HG03159 (cell line): ENCODE data around the gene TRPT1.

ENCODE experiments used
- ATAC-seq: cut with Tn5 transposase; IDR thresholded peaks from one replicate; pipeline ENCODE4 v1.9.1; 2021; ENCODE audit warnings: mild to moderate bottlenecking, moderate library complexity; ENCODE audit not compliant: unreplicated experiment

Gene TRPT1

DNA sequence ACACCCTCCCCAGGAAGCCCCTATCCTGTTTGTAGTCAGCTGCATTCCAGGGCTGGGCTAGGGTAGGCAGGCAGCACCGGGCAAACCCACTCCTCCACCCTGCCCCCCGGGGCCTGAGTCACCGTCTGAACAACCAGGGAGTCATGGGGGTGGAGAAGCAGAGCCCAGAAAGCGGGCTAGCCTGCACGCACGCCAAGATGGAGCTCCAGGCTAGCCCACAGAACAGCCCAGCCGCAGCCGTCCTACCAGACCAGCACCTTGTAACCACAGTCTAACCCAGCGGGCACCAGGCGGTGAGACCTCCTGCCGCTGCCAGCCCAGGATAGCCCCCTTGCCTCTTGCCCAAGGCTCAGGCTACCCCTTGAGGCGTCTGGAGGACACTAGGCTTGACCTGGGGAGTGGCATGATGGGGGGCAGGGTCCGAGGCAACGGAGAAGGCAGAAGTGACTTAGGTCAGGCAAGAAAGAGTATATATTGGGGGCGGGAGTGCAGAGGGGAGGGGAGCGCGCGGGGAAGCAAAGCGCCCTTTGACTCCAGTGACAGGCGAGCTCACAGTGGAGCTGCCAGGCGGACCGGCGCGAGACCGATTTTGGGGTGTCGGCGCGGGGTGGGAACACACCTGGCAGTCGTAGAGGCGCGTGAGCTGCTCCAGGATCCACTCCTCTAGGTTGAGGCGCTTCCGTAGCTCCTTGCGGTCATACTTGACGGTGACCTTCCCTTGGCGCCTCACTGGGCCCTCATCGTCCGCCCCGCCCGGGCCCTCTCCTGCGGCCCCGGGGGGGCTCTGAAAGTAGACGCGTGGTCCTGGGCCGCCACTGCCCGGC, 20.0 kb upstream of the TRPT1 start:
- ATAC-seq: no peak

DNA sequence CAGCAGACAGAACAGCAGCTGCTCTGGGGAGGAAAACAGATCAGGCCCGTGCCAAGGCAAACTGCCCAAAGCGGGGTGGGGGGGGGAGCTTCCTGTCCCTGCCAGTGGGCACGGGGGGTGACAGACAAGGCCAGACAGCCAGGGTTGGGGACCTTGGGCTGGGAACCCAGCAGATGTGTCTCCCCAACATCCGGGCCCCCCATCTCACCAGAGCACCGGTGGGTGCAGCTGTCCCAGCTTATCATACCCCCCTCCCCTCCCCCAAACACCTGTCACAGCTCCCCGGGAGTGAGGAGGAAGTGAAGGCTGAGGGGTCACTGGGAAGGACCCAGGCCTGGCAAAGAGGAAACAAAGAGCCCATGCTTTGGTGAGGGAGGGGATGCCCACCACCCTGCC, 19.4 kb upstream of the TRPT1 start:
- ATAC-seq: no peak

DNA sequence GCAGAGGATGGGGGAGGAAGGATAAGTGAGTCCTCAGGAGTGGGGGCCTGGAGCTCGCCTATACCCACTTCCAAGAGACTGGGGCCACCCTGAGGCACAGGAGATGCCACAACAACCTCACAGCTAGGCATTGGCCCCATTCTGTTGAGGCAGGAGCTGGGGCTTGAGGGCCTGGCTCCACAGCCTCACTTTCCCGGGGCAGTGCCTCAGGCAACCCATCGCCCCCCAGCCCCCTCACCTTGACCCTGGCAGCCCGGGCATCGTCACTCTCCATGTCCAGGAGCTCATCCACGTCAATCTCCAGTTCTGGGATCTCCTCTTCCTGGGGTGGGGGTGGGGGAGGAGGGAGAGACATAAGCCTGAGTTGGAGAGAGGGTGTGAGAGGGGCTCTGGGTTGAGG, 19.0 kb upstream of the TRPT1 start:
- no peak for ATAC-seq

DNA sequence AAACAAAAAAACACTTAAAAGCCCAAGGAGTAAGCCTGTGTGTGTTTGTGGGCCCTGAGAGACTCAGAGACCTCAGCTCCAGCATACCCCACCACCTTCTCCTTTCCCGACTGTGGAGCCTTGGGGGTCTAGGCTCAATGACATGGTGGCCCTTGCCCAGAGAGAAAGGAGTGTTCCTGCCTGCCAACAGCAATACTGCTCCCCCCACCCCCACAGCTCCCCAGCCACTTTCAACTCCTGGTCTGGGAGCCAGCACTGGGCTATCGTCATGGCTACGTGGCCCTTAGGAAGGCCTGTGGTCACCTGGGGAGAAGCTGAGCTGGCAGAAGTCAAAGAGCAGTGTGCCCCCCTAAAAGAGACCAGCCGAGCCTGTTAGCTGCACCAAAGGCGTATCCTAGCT, 18.1 kb upstream of the TRPT1 start:
- no peak for ATAC-seq

DNA sequence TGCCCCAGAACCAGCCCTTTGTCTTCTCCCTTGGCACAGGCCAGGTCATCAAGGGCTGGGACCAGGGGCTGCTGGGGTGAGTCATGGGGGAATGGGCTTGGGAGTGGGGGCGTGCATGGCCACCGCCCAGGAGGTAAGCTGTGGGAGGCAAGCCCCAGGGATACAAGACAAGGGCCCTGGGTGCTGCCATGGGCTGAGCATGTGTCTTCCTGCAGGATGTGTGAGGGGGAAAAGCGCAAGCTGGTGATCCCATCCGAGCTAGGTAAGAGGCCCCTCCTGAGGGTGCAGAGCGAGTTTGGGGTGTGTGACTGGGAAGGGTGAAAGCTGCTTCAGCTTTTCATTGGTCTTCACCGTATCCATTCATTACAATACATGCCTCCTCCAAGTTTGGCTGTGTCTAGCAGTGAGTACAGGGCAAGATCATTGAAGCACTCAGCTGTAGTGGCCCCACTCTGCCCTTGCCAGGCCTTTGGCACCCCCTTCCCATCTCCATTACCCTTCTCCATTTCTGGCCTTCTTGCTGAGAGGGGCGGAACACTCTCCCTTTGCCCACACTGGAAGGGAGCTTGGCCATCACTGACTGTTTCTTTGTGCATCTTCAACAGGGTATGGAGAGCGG, 17.4 kb upstream of the TRPT1 start:
- ATAC-seq: no peak

DNA sequence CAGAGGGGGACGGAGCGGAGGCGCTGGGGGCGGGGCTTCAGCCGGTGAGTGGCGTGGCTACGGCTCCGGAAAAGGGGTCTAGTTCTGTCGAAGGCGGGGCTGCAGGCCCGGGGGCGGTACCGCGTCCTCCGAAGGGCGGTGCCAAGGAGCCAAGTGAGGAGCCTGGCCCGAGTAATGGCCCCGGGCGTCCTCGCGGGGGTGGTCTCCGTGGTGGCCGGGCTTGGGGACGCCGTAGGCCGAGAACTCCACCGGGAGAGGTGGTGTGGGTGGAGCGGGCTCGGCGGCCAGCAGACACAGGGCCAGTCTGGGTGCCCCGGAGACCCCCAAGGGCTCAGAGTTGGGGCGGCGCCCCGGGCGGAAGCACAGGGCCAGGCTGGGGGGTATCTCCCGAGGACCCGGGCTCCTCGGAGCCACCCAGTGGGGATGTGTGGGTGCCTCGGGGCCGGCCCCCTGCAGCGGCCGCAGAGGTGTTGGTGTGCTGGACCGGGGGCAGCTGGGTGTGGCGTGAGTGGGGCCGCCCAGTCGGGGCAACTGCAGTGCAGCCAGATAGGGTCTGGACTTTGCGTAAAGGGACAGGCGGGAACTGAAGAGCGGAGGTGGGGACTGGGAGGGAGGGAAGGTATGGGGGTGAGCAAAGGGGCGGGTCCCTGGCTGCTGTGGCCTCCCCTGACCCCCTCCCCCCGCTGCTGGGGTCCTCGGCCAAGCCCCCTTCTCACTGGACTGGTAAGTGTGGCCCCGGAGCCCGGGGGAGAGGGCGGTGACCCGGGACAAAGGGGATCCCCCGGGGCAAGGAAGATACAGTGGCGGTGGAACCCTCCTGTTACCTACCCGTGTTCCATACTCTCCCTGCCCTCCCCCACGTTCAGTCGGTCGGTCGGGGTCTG, 15.7 kb upstream of the TRPT1 start:
- peak; percentile 57 for ATAC-seq

GRCh38 chr11:64241241-64241490, 15.2 kb upstream of the TRPT1 start:
- ATAC-seq: peak; percentile 56

DNA sequence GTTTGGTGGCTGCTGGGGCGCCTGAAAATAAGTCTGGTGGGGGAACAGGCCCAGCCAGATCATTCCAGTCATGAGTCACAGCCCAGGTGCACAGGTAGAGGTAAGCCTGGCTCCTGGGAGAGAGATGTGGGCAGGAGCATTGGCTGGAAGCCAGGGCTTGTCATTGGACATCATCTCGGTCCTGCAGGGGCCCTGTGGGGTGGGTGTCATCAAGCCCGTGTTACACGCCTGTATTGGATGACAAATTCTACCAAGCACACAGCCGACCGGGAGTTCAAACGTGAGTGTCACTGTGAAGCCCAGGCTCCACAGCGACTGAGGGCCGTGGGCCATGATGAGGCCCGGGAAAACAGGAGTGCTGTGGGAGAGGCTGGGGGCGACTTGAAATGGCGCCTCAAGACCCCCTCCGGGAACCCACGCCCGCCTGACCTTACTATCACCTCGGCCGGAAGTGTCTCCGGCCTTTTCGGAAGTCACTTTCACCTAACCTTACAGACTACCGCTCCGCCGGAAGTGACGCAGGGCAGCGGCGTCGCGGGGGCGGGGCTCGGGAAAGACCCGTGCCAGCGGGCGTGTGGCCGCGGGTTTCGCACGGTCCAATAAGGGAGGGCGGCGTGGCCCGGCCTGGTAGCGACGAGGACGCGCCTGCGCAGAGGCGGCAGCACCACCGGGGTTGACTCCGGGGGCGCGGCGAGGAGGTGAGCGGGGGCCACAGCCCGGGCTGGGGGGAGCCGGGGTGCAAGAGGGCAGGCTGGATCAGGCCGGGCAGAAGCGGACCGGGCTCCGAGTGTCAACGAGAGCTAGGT, 14.7 kb upstream of the TRPT1 start, which contains the start of gene FKBP2:
TSS of gene FKBP2 (plus strand) at position 661 of the 806 bp plus-strand sequence. CDS start 1,293 bp downstream, outside the sequence.
- ATAC-seq: peak; percentile 38

DNA sequence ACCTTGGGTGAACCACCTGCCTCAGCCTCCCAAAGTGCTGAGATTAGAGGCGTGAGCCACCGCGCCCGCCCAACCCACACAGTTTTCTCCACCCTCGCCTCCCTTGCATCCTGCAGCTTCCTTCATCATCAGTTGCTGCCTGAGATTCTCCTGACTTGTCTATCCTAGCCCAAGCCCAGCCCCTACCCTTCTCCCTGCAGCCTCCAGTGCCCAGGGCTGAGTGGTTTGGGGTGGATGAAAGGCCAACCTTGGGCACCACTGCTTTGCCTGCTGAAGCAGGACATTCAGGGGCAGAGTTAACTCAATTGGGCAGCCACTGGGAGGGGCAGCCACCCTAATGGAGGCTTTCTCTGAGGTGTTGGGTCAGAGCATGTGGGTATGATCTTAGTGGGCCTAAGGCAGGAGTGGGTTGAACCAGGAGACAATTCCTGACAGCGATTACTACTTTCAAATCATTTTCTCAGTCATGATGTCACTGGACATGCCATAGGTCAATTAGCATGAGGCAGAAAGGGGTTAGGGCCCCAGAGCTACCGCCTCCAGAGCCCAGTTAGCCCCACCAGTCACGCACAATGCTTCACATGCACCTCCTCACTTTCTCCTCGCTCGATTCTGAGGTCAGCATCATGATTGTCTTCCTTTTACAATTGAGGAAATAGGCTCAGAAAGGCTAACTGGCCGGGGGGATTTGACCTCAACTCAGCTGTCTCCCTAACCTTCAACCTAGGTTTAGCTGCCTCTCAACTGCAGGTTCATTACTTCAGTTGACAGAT, 13.9 kb upstream of the TRPT1 start:
- ATAC-seq: peak; percentile 7

DNA sequence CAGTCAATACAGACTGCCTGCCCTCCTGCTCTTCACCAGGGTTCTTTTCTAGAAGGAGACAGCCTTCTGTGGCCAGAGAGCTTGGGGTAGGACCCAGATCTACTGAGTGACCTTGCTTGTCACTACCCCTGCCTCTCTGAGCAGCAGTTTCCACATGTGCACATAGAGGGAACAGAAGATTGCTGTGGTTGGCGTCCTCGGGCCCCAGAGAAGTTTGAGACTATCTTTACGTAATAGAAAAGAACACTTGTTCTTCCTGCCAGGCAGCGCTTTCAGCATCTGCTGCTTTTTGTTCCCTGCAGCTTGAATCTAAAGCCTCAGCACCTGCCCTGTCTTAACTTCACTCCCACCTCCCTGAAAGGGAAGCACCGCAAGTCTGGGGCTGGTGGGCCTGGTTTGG, 13.0 kb upstream of the TRPT1 start:
- no peak for ATAC-seq

DNA sequence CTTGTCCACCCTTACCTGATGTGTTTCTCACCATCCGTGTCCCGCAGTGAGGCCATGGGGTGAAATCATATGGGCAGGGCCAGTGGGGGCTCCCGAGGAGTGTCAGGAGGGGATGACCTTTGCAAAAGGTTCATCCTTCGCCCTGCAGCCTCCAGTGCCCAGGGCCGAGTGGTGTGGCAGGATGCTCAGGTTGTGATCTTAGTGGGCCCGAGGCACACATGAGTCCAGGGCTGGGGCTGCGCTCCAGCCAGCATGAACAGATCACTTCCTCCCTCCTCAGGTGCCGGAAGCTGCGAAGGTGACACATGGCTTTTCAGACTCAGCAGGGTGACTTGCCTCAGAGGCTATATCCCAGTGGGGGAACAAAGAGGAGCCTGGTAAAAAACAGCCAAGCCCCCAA, 12.1 kb upstream of the TRPT1 start:
- ATAC-seq: no peak

GRCh38 chr11:64237484-64237951, 11.5 kb upstream of the TRPT1 start:
- ATAC-seq: no peak

DNA sequence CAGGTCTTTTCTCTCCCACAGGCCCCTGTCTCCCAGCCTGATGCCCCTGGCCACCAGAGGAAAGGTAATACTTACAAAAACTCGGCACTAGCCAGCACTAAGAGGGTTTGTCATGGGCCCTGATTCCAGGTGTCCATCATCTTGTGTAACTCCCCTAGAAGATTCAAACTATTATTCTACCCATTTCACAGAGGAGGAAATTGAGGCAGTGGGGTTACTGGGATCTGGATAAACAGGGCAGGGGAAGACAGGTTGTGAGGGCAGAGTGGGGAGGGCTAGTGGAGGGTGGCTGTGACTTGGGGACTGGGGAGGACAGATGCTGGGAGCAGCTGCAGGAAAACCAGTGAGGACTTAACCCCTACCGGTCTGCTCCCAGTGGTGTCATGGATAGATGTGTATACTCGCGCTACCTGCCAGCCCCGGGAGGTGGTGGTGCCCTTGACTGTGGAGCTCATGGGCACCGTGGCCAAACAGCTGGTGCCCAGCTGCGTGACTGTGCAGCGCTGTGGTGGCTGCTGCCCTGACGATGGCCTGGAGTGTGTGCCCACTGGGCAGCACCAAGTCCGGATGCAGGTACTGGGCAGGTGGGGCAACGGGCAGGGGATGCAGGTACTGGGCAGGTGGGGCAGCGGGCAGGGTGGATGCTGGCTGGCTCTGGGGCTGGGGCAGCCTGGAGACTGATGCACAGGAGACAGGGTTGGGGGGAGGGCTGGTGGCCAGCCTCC, 9.6 kb upstream of the TRPT1 start:
- ATAC-seq: no peak

- ATAC-seq: no peak
Observed at GRCh38 chr11:64234647-64235379, 8.8 kb upstream of the TRPT1 start.

DNA sequence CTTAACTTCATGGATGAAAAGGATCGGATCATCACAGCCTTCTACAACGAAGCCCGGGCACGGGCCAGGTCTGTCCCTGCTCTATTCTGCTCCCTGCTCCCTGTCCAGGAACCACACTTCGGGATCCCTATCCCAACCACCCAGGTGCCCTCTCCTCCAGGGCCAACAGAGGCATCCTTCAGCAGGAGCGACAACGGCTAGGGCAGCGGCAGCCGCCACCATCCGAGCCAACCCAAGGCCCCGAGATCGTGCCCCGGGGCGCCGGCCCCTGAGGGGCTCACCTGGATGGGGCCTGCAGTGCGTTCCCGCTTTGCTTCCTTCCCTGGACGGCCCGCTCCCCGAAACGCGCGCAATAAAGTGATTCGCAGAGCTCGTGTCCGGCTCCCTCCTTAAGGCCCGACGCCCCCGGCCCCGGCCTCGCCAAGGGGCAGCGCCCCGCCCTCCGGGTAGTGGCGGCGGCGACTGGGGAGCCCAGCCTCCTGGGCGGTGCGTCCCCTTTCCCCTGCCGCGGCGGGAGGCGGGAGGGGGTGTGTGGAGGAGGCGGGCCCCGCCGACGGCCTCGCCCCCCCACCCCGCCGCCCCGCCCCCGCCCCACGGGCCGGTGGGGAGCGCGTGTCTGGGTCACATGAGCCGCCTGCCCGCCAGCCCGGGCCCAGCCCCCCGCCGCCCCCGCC, 8.1 kb upstream of the TRPT1 start, which contains the start of gene VEGFB:
TSS of gene VEGFB (plus strand) at position 672 of the 674 bp plus-strand sequence. CDS start 250 bp downstream, outside the sequence.
- ATAC-seq: no peak

DNA sequence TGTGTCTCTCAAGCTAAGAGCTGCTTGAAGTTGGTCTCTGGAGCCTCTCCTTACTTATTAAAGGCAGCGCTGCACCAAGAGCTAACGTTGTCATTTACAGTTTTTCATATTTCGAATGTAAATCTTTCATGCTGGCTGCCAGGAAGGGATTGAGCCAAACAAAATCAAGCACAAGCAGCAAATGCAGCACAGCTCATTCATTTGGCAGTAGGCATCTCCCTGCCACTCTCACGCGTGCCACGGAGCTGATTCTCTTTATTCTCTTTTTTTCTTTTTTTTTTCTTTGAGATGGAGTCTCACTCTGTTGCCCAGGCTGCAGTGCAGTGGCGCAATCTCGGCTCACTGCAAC, 7.0 kb upstream of the TRPT1 start:
- no peak for ATAC-seq

GRCh38 chr11:64232182-64232966, 6.4 kb upstream of the TRPT1 start:
- no peak for ATAC-seq
